ENCODE results near the gene PRPH.

DNA sequence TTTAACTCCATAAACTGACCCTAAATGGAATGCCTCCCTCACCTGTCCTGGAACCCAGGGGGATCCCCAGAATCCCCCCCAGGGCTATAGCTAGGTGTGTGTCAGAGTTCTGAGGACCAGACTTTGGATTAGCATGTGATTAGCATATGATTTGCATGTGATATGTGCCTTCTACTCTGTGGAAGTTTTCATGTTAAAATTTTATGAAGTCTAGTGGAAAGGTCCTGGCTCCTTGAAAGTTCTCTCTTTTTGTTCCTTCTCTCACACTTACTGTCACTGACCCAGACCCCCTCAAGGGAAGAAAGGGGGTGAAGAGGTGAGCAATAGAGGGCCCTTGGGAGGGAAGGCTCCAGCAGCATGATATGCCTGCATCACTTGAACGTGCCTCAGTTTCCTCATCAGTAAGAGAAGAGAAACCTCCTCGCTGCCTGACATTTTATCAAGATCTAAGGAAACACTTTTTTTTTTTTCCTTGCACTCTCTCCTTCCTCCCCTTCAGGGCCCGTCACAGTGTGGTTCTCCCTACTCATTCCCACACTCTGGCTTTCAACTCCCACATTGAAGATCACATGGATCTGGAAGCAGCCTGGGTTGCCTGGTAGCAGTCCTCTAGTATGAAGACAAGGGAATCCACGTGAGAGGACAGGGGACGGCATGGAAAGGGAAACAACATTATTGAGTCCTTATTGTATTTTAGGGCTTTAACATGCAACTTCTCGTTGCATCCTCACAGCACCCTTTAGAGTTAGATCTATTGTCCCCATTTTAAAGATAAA, 45.3 kb downstream of the PRPH start:
- TF ChIP-seq TCF4 (CRISPR knock-in tag; IDR thresholded peaks at IDR 0.05; ENCODE audit: borderline replicate concordance) = no peak
- TF ChIP-seq ZNF70 (CRISPR knock-in tag; IDR thresholded peaks at IDR 0.05) = no peak
- TF ChIP-seq PATZ1 (CRISPR knock-in tag; IDR thresholded peaks at IDR 0.05; ENCODE audit: borderline replicate concordance) = no peak
- TF ChIP-seq CREB5 (CRISPR knock-in tag; IDR thresholded peaks at IDR 0.05; ENCODE audit: low read depth) = no peak
- no peak for TF ChIP-seq CSRNP3 (CRISPR knock-in tag; IDR thresholded peaks at IDR 0.05)
